GM21717 (cell line): Measurements from ENCODE around the gene EGR2.
"Not testable (repeated sequence)": the region's sequence is repeated elsewhere in the genome, so short reads cannot be mapped to it uniquely, and the experiment has no call there.

Experiments used
- ATAC-seq: cut with Tn5 transposase; IDR thresholded peaks from one replicate; pipeline ENCODE4 v1.9.1; 2021; ENCODE audit warnings: mild to moderate bottlenecking, moderate library complexity; ENCODE audit not compliant: unreplicated experiment

EGR2 gene

GRCh38 chr10:62795762-62796161 lies 20.4 kb downstream of the EGR2 start:
- ATAC-seq = no peak

DNA sequence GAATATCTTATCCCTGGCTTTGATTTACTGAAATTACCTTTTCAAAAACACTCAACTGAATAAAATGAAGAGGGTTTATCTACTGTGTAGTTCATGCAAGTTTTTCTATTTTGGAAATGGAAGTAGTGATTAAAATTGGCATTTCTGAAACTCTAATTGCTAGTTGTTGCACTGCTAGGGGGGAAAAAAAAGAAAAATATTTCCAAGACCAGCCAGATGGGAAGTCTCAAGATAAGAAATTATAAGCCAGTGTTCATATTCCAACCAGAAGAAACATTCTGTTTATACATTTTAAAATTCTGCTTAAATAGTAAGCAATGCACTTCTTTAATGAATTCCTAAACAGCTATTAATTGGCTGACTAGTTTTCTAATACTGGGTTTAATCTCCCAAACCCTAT lies 21.1 kb downstream of the EGR2 start:
- ATAC-seq = no peak

DNA sequence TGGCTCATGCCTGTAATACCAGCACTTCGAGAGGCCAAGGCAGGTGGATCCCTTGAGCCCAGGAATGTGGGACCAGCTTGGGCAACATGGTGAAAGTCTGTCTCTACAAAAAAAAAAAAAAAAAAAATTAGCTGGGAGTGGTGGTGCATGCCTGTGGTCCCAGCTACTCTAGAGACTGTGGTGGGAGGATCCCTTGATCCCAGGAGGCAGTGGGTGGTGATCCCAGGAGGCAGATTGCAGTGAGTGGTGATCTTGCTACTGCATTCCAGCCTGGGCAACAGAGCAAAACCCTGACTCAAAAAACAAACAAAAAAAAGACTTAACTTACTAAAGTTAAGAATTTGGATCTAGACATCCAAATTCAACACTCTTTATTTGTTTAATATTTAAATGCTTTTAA lies 21.9 kb downstream of the EGR2 start:
- ATAC-seq = no peak

- no peak for ATAC-seq
Observed at GRCh38 chr10:62792261-62792660, 23.9 kb downstream of the EGR2 start.

- no peak for ATAC-seq
Observed at GRCh38 chr10:62790571-62790970, 25.6 kb downstream of the EGR2 start.

GRCh38 chr10:62790019-62790555 lies 26.1 kb downstream of the EGR2 start:
- ATAC-seq = no peak

GRCh38 chr10:62788861-62789467 lies 27.2 kb downstream of the EGR2 start:
- no peak for ATAC-seq

DNA sequence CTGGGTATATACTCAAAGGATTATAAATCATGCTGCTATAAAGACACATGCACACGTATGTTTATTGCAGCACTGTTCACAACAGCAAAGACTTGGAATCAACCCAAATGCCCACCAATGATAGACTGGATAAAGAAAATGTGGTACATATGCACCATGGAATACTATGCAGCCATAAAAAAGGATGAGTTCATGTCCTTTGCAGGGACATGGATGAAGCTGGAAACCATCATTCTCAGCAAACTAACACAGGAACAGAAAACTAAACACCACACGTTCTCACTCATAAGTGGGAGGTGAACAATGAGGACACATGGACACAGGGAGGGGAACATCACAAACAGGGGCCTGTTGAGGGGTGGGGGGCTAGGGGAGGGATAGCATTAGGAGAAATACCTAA lies 27.9 kb downstream of the EGR2 start:
- ATAC-seq = not testable (repeated sequence)

GRCh38 chr10:62784537-62784936 lies 31.6 kb downstream of the EGR2 start:
- not testable (repeated sequence) for ATAC-seq

GRCh38 chr10:62779487-62780248 lies 36.5 kb downstream of the EGR2 start:
- peak; percentile 93 for ATAC-seq

DNA sequence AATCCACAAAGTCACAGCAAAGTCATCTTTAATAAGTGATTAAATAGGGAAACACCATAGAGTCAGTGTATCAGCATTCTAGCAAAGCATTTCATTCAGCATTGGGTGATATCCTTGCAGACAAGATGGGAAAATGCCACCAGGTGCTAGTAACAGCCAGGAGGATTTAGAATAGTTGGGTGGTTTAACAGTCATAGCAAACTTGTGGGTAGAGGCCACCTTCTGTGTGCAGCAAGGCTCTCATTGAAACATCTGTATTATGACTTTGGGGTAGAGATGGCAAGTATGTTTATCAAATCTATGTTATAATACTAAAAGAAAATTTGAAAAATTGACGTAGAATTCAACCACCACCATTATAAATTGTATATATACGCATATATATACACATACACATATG lies 38.0 kb downstream of the EGR2 start:
- ATAC-seq = peak; percentile 49

DNA sequence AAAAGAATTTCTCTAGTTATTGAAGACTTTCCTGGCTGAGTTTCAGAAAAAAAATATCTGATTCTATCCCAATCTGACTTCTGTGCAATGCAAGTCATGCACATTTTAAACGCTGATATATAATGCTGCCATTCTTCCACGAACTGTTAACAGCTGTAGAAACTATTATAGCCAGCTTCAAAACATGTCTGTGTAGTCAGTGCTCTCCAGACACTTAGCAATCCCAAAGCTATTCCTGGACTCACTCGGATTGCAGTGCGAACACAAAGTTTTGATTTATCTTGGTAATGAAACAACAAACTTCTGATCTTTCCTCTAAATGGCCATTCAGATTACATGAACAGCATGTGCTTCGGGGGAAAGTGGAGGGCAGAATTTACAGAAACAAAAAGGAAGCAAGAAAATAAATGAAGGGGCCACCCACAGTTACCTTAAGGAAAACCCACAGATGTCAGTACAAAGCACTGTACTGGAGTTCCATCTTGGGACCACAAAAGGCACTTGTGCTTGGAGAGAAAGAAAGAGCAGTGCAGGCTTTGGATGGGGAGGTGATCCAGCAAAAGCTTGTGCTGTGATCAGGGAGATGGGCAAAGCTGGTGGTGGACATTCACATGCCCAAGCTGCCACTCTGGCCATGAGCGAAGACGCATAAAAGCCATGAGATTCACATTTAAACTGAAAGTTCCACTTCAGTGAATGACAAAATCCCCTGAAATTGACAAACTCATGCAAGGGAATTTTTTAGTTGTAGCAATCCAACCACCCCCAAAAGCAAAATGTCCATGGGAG lies 43.8 kb downstream of the EGR2 start:
- no peak for ATAC-seq

DNA sequence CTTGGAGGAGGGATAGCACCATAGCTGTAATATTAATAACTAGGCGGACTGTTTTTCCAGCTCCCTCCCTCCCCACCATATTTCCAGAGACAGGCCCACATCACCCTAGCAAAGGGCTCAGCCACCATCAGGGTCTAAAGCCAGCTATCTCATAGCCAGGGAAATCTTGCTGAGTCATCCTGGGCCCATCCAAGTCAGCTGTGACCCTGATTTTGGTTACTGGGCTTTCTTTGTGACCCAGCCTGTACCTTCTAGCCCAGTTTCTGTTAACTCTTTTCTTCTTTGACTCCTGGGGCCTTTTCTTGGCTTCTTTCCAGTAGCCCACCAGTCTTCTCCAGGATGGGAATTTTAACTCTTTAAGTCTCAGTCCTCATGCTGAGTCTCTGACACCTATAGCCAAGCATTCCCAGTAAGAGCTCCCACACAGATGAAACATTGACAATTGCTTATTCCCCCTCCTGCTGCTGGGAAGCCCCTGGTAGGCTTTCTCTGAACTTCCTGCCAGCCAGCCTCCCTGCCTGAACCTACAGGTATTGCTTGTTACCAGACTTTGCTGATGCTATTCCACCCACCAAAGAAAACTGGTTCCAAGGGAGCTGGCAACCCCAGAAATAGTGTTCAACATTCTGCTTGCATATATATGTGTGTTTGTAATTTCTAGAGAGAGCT lies 46.5 kb downstream of the EGR2 start:
- ATAC-seq = peak; percentile 69

DNA sequence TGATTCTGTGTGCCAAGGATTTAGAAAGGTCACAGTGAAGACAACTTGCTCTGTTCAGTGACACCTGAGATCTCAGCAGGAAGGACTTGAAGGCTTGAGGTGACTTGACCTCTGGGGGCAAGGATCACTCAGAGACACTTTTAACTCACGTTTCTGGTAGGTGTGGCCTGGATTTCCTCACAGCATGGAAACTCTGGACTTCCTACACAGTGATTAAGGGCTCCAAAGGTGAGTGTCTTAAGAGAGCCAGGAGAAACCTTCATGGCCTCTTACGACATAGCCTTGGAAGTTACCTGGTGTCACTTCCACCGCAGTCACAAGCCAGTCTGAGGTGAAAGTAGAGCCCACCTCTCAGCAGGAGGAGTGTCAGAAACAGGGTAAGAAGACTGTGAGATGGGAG lies 49.8 kb downstream of the EGR2 start:
- no peak for ATAC-seq

DNA sequence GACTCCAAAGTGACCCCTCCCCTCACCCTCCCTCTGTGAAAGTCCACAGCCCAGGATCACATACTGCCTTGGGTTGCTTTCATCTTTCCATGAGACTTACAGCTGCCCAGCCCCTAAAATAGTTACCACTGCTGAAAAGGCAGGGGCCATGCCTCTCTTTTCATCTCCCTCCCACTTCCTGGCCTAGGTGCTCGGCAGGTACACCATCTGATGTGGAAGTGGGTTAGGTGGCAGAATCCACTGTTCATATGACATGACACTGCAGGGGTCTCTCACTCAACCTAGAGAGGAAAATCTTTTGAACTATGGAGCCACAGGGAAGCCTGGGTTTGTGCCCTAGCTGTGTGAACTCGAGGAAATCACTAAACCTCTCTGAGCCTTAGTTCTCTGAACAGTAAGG lies 50.4 kb downstream of the EGR2 start:
- no peak for ATAC-seq

DNA sequence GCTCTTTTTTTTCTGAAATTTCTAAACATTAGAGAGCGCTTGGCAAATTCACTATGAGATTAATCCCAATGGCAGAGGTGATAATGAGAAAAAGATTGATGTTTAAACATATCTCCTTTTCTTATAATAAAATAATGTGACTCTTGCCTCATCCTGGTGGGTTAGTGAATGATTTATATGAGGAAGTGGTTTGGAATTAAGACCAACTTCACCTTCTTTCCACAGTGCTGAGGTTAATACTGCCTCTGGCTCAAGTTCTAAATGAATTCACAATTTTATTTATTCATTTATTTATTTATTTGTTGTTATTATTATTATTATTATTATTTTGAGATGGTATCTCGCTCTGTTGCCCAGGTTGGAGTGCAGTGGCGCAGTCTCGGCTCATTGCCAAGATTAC lies 52.2 kb downstream of the EGR2 start:
- no peak for ATAC-seq

GRCh38 chr10:62763155-62763554 lies 53.0 kb downstream of the EGR2 start:
- no peak for ATAC-seq
